HCT116 (cell line): Measurements from ENCODE around the gene DNM3. TPM values are rescaled to one million over a fixed set of nuclear protein-coding genes. Genes with fewer than 3 reads are reported as not detected.

ENCODE experiments used
- ATAC-seq: fragments of 200-7000 bp; cut with Tn5 transposase; 2 replicates; pipeline ENCODE4 v1.9.1; 2020; ENCODE audit warnings: mild to moderate bottlenecking, moderate library complexity
- BruUV-seq: library from RNA; stranded (reverse); fragments of 400-500 nt; replicated peaks from 2 replicates; lab custom pipeline; 2021; lab: Mats Ljungman, UMichigan
- CTCF ChIA-PET: fragments of 300-600 bp; sonication (Branson Sonifier 250); formaldehyde crosslinking; loops from one replicate; lab custom pipeline; 2021; ENCODE audit warnings: antibody characterized with exemption; lab: Charles Lee
- POLR2A ChIA-PET: fragments of 300-600, 350-600 bp; sonication (Branson Sonifier 250); formaldehyde crosslinking; loops from one replicate; lab custom pipeline; 2021; ENCODE audit warnings: antibody characterized with exemption; lab: Charles Lee
- RAD21 ChIA-PET, 2 experiments: fragments of 300-600 bp; sonication (Branson Sonifier 250); formaldehyde crosslinking; loops; one replicate each; lab custom pipeline; 2023; ENCODE audit warnings: low total read pairs in 2 of 2; ENCODE audit not compliant: uncharacterized antibody in 2 of 2, unreplicated experiment in 2 of 2, low non-redundant PET in 1 of 2; lab: Charles Lee
- DNase-seq: peaks from one replicate; pipeline ENCODE4 v3.0.0-alpha.2; 2010; ENCODE audit warnings: low read depth, low spot score
- H2AFZ ChIP-seq: fragments of 200-600 bp; shearing (Covaris generic), sonication (generic); 2 replicates; pipeline ENCODE4 v1.6.1; 2017; ENCODE audit warnings: low read depth, mixed run types, mixed read lengths, antibody characterized with exemption, low read length; ENCODE audit not compliant: poor library complexity, severe bottlenecking
- H3K27ac ChIP-seq: 2 replicates; pipeline ENCODE4 v1.5.1; 2012; ENCODE audit warnings: low read depth, low read length
- H3K27me3 ChIP-seq: fragments of 200-600 bp; sonication (generic); 2 replicates; pipeline ENCODE4 v1.6.1; 2016; ENCODE audit warnings: mixed run types, low read length, mixed read lengths; ENCODE audit not compliant: insufficient read depth
- H3K36me3 ChIP-seq, 2 experiments: fragments of 200-500 bp in 1 of 2; fragments of 200-600 bp in 1 of 2; sonication (Bioruptor generic) in 1 of 2; sonication (generic) in 1 of 2; 2 replicates each; pipeline versions ENCODE4 v1.5.1 to v1.6.1; 2014 to 2016; ENCODE audit warnings: low read length in 2 of 2, inconsistent platforms in 1 of 2, mixed read lengths in 1 of 2, mixed run types in 1 of 2; ENCODE audit not compliant: insufficient read depth in 2 of 2, control insufficient read depth in 1 of 2
- H3K4me1 ChIP-seq, 2 experiments: fragments of 200-600 bp in 1 of 2; sonication (generic) in 1 of 2; 2 replicates each; pipeline versions ENCODE4 v1.5.1 to v1.6.1; 2012 to 2017; ENCODE audit warnings: low read length in 2 of 2, inconsistent platforms in 1 of 2, mild to moderate bottlenecking in 1 of 2, mixed read lengths in 1 of 2, mixed run types in 1 of 2, moderate library complexity in 1 of 2; ENCODE audit not compliant: insufficient read depth in 2 of 2, control insufficient read depth in 1 of 2
- H3K4me2 ChIP-seq: fragments of 200-600 bp; sonication (generic); 2 replicates; pipeline ENCODE4 v1.6.1; 2017; ENCODE audit warnings: mixed run types, low read length, mixed read lengths
- H3K4me3 ChIP-seq, 2 experiments: fragments of 200-600 bp in 1 of 2; sonication (generic) in 1 of 2; replicated peaks in 1 of 2; 2 replicates each; pipeline ENCODE4 v1.5.1; 2011 to 2016; ENCODE audit warnings: low read length in 2 of 2, control low read depth in 1 of 2, low read depth in 1 of 2, mild to moderate bottlenecking in 1 of 2, mixed read lengths in 1 of 2, mixed run types in 1 of 2
- H3K79me2 ChIP-seq: fragments of 200-600 bp; sonication (generic); 2 replicates; pipeline ENCODE4 v1.6.1; 2017; ENCODE audit warnings: mild to moderate bottlenecking, mixed run types, low read length, moderate library complexity, mixed read lengths; ENCODE audit not compliant: insufficient read depth
- H3K9ac ChIP-seq: fragments of 200-600 bp; sonication (generic); 2 replicates; pipeline ENCODE4 v1.6.1; 2016; ENCODE audit warnings: low read length, mixed read lengths
- H3K9me2 ChIP-seq: fragments of 200-600 bp; sonication (generic), shearing (Covaris generic); 2 replicates; pipeline ENCODE4 v1.6.1; 2017; ENCODE audit warnings: mixed run types, mild to moderate bottlenecking, moderate library complexity; ENCODE audit not compliant: insufficient read depth
- H3K9me3 ChIP-seq, 2 experiments: fragments of 200-500 bp in 1 of 2; fragments of 200-600 bp in 1 of 2; sonication (Bioruptor generic) in 1 of 2; sonication (generic) in 1 of 2; 2 replicates each; pipeline ENCODE4 v1.6.1; 2014 to 2017; ENCODE audit warnings: low read length in 2 of 2, mixed read lengths in 2 of 2, inconsistent platforms in 1 of 2, low read depth in 1 of 2, mild to moderate bottlenecking in 1 of 2, mixed run types in 1 of 2, moderate library complexity in 1 of 2; ENCODE audit not compliant: control insufficient read depth in 1 of 2, insufficient read depth in 1 of 2
- H4K20me1 ChIP-seq: fragments of 200-600 bp; sonication (generic), shearing (Covaris generic); 2 replicates; pipeline ENCODE4 v1.6.1; 2017; ENCODE audit warnings: mixed run types, mild to moderate bottlenecking, moderate library complexity; ENCODE audit not compliant: insufficient read depth
- CEBPB ChIP-seq: IDR thresholded peaks from 2 replicates; pipeline ENCODE4 v1.6.1; 2012; ENCODE audit warnings: low read depth
- CTCF ChIP-seq, 3 experiments: fragments of 200-600 bp in 1 of 3; sonication (generic) in 1 of 3; IDR thresholded peaks in 2 of 3; conservative IDR thresholded peaks in 1 of 3; 2 replicates each; pipeline ENCODE4 v1.5.1; 2012 to 2017; ENCODE audit warnings: low read depth in 2 of 3, low read length in 2 of 3, antibody characterized with exemption in 1 of 3, borderline replicate concordance in 1 of 3, control low read depth in 1 of 3, mild to moderate bottlenecking in 1 of 3, mixed read lengths in 1 of 3, mixed run types in 1 of 3, moderate library complexity in 1 of 3; ENCODE audit not compliant: insufficient read depth in 1 of 3
- EZH2 ChIP-seq: fragments of 200-600 bp; sonication (generic); IDR thresholded peaks from 2 replicates; pipeline ENCODE4 v1.6.1; 2017; ENCODE audit warnings: antibody characterized with exemption, mixed run types
- EZH2phosphoT487 ChIP-seq: fragments of 200-600 bp; IDR thresholded peaks from 2 replicates; pipeline ENCODE4 v1.6.1; 2018; ENCODE audit warnings: antibody characterized with exemption, borderline replicate concordance
- MAX ChIP-seq: IDR thresholded peaks from 2 replicates; pipeline ENCODE4 v1.6.1; 2012
- RAD21 ChIP-seq: IDR thresholded peaks from 2 replicates; pipeline ENCODE4 v1.6.1; 2012; ENCODE audit warnings: low read depth, mild to moderate bottlenecking
- SIN3A ChIP-seq: IDR thresholded peaks from 2 replicates; pipeline ENCODE4 v1.6.1; 2012; ENCODE audit warnings: low read depth
- SP1 ChIP-seq: IDR thresholded peaks from 2 replicates; pipeline ENCODE4 v1.6.1; 2012; ENCODE audit warnings: low read depth
- TCF7L2 ChIP-seq: IDR thresholded peaks from 2 replicates; pipeline ENCODE4 v1.7.0; 2011; ENCODE audit warnings: borderline replicate concordance, inconsistent platforms; ENCODE audit not compliant: insufficient read depth, insufficient read length; ENCODE audit errors: extremely low read depth
- YY1 ChIP-seq: IDR thresholded peaks from 2 replicates; pipeline ENCODE4 v1.6.1; 2011; ENCODE audit warnings: low read length, low read depth, moderate library complexity, mild to moderate bottlenecking; ENCODE audit not compliant: insufficient replicate concordance; ENCODE audit errors: extremely low read depth
- ZFX ChIP-seq: fragments of 450-650 bp; IDR thresholded peaks from 2 replicates; pipeline ENCODE4 v1.6.1; 2017
- intact Hi-C: fragments of 100-400 bp; cut with micrococcal nuclease; formaldehyde crosslinking; loops from 2 replicates; pipeline ENCODE4 v1.10.0; 2022
- total RNA-seq: library from RNA; stranded (reverse); gene quantifications from one replicate; pipeline ENCODE4 v1.2.1, GENCODE V29; 2021; ENCODE audit not compliant: unreplicated experiment

DNM3 gene
- total RNA-seq, 1 experiment from 2014 or later: 3.1 TPM

GRCh38 chr1:172139196-172139595, 297.9 kb downstream of the DNM3 start:
- H3K79me2 ChIP-seq: no peaks in the 10 kb centered on the region
- no peak overlapping the region for H3K4me3 ChIP-seq
- TF ChIP-seq MAX (no peak), SP1 (no peak), RAD21 (no peak), ZFX (no peak), YY1 (no peak), SIN3A (no peak), EZH2phosphoT487 (no peak), EZH2 (no peak), CEBPB (no peak), CTCF (IDR thresholded peaks at IDR 0.05 in 2 of 3, conservative IDR thresholded peaks at IDR 0.05 in 1 of 3; ENCODE audit: borderline replicate concordance in 1 of 3, insufficient read depth in 1 of 3, low read depth in 2 of 3, low read length in 2 of 3) (no peak), TCF7L2 (no peak)
- ChIA-PET POLR2A (no interaction called here), RAD21 (no interaction called here), CTCF (no interaction called here)
- H3K9ac ChIP-seq: no peak overlapping the region
- no peak overlapping the region for H2AFZ ChIP-seq
- ATAC-seq: no peak
- H3K27me3 ChIP-seq: no peaks in the 10 kb centered on the region
- no peaks in the 10 kb centered on the region for H4K20me1 ChIP-seq
- no peaks in the 10 kb centered on the region for H3K9me2 ChIP-seq
- no peak for DNase-seq
- no peaks in the 10 kb centered on the region for H3K4me1 ChIP-seq
- intact Hi-C loops: no loop called here
- no peaks in the 10 kb centered on the region for H3K9me3 ChIP-seq
- no peak overlapping the region for H3K4me2 ChIP-seq
- BruUV-seq: no TSS peak
- H3K27ac ChIP-seq: no peak overlapping the region
- H3K36me3 ChIP-seq: no peaks in the 10 kb centered on the region
